OCI-LY1 (cell line): ENCODE measurements around the gene PTPN2.

ENCODE experiments used
- EZH2 ChIP-seq: fragments of 200-600 bp; sonication (generic), shearing (Covaris generic); IDR thresholded peaks from 2 replicates; pipeline ENCODE4 v1.8.0; 2017; ENCODE audit warnings: borderline replicate concordance, mixed run types, mild to moderate bottlenecking, antibody characterized with exemption, low read length, moderate library complexity, mixed read lengths
- TF ChIP-seq, protein P1 (sequence below): fragments of 200-600 bp; sonication (generic), shearing (Covaris generic); IDR thresholded peaks from 2 replicates; pipeline ENCODE4 v1.5.1; 2017; ENCODE audit warnings: mild to moderate bottlenecking, antibody characterized with exemption, low read length, moderate library complexity, mixed read lengths

DNA sequence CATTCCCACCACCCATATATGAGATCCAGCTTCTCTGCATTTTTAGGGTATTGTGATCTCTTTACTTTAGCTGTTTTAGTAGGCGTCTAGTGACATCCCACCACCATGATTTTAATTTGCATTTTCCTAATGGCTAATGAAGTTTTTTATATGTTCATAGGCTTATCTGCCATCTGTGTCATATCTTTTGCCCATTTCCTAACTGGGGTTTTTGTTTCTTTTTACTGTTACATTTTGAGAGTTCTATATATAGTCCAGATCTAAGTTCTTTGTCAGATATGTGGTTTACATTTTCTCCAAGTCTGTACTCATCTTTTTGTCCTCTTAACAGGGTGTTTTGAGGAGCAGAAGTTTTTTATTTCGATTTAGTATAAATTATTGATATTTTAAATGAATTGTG, 39.6 kb downstream of the PTPN2 start:
- no peak for TF ChIP-seq EZH2
- TF ChIP-seq, protein P1, sequence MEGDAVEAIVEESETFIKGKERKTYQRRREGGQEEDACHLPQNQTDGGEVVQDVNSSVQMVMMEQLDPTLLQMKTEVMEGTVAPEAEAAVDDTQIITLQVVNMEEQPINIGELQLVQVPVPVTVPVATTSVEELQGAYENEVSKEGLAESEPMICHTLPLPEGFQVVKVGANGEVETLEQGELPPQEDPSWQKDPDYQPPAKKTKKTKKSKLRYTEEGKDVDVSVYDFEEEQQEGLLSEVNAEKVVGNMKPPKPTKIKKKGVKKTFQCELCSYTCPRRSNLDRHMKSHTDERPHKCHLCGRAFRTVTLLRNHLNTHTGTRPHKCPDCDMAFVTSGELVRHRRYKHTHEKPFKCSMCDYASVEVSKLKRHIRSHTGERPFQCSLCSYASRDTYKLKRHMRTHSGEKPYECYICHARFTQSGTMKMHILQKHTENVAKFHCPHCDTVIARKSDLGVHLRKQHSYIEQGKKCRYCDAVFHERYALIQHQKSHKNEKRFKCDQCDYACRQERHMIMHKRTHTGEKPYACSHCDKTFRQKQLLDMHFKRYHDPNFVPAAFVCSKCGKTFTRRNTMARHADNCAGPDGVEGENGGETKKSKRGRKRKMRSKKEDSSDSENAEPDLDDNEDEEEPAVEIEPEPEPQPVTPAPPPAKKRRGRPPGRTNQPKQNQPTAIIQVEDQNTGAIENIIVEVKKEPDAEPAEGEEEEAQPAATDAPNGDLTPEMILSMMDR, result no peak
